DMS114 treated with DMSO at 0.1 percent for 48 hours (cell line): ENCODE measurements around the gene ETV3.

Source experiments
- DNase-seq: peaks from one replicate; lab custom pipeline; 2025; ENCODE audit not compliant: unreplicated experiment; lab: John Stamatoyannopoulos, UW

ETV3 gene

DNA sequence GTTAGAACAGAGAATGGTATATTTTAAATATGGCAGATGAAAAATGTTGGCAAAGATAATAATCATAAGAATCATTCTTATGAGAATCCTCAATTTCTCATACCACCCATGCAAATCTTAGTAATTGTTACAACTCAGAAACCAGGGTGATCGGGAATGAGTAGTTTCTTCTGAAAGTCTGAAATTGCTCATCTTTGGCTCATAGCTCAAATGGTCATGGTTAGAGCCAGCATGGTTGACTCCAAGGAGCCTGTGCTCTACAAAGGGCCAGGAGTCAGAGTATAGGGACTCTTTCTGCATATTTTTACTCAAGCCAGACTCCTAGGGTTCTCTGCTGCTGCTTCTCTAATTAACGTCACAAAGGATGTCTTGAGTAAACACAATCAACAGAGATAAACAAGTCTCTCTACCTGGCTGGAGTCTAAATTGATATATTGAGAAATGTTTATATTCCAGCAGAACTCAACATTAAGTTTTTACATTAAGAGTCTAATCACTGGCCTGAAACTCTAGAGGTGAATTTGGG, 1.9 kb upstream of the ETV3 start:
- DNase-seq, result no peak

GRCh38 chr1:157139052-157139715, 989 bp upstream of the ETV3 start:
- DNase-seq, result no peak

DNA sequence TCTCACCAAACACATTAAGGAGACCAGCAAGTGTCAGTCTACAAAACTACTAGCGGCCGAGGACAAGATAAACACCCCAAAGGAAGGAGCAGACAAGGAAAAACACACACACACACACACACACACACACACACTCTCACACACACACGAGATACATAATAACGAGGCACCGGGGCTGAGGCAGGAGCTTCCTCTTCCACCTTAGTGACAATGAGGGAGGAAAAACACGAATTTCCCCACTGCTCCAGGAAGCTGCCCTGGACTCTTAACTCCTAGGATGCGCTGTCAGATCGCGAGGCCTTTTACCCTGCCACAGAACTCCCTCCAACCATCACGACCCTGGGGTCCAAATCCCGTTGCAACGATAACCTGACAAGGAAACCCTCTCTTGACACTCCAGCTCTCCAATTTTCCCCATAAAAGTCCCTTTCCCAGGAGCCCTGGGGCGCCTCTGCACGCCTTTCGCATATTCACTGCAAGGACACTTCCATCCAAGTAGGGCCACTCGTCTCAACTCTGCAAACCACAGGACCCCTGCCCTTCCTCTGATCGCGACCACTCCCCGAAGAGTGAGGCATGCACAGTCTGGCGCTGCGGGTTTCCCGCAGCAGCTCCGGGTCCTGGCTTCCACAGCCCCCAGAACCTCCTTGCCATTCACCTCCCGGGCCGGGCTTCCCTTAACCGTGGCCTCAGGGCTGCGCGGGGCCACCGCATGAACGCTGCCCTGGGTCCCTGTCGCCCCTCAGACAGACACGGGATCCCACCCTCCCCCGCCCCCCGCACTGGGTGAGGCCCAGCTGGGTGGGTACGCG, 581 bp downstream of the ETV3 start:
- no peak for DNase-seq

DNA sequence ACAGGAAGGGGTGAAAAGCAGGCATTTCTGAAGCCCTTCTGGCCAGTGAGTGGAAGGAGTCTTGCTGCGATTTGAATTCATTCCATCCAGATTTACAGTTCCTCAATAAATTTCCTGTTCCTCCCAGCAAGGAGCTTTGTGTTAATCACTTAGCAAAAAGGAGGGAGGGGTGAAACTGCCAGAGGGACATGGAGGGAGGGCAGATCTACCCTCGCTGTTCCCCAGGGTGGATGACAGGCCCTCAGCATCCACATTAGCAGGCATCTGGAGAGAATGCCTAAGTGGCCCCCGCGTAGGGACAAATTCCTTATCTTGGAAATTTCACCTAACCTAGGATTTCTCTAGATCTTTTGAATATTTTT, 1.2 kb downstream of the ETV3 start:
- no peak for DNase-seq

- DNase-seq, result no peak
Observed at GRCh38 chr1:157136133-157136532, 2.1 kb downstream of the ETV3 start.

DNA sequence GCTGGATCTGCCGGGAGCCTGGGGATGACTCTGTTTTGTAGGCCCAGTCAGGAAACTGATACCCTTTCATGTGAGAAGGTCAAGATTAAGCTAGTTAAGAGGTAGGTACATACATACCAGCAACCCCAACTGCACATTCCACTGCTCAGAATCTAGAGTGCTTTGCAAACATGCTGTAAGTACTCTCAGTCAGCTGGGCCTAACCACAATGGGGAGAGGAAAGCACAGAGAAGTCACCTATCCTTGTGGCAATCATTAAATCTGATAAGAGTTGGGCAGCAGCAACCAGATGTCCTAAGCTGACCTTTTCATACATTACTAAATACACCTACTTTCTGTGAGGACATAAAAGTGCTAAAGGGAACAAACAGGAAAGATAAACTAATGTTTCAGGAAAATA, 2.5 kb downstream of the ETV3 start:
- DNase-seq, result no peak

GRCh38 chr1:157135070-157135469, 3.1 kb downstream of the ETV3 start:
- no peak for DNase-seq

DNA sequence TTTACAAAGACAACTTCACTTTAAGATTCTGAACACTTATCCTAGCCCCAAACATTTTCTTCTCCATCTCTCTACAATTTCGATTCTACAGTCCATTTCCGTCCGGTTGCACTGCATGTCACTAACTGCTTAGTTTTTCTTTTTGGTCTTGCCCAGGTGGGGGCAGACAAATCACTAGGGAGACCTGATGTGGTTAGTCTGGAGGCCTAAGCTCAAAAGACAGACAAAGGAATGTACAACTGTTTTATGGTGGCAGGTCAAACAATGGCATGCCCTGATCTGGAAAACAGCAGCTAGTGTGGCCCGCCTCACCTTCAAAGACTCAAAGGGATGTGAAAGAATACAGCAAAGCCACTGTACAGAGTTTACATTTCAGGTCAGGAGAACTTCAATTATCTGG, 3.8 kb downstream of the ETV3 start:
- no peak for DNase-seq

DNA sequence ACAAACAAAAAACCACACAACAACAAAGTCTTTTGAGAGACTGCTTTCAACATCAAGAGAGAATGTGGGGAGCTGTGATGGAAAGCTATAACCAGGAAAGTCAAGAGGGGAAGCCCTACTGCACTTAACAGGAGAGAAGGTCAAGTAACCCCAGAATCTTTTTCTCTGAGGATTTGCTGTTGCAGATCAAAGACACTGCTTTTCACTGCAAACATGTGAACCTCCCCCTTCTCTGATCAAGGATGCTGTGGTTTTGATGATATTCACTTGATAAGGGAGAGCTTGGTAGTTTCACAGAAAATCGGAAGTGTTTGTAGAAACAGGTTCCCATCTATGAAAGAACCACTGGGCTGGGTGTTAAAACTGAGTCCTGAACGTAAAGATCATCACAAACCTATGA, 4.8 kb downstream of the ETV3 start:
- no peak for DNase-seq

GRCh38 chr1:157132616-157133167, 5.5 kb downstream of the ETV3 start:
- no peak for DNase-seq

- no peak for DNase-seq
Observed at GRCh38 chr1:157132111-157132510, 6.1 kb downstream of the ETV3 start.

DNA sequence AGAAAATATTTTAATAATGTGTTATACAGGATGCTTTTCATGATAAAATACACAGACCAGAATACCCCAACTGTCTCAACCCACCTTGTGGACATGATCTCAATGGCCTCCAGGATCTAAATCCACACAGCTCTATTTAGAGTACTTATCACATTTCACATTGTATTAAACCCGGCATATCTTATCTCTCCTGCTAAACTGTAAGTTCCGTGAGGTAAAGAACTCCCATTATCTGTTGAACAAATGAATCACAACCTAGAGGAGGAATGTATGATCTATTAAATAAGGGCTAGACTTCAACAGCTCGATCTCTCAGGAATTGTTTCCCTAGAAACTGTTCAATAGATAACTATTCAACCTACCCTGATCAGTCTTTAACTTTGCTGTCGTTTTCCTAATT, 6.9 kb downstream of the ETV3 start:
- no peak for DNase-seq

- no peak for DNase-seq
Observed at GRCh38 chr1:157124855-157125254, 13.3 kb downstream of the ETV3 start.

DNA sequence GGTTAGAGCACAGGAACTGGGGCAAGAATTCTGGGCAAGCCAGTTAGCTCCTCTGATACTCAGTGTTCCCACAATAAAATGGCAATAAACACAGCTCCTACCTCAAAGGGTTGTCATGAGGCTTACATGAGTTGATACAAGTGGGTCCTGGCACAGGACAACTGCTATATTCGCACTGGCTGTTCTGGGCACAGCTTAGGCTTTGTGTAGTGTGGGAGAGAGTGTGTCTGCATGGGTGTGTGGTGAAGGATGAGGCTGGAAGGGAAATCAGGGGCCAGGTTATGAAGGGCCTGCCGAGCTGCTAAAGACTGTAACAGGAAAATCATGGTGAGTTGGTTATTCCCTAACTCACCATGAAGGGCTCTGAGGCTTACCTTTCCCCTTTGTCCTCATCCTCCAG, 18.7 kb downstream of the ETV3 start:
- no peak for DNase-seq

- no peak for DNase-seq
Observed at GRCh38 chr1:157119008-157119407, 19.2 kb downstream of the ETV3 start.

DNA sequence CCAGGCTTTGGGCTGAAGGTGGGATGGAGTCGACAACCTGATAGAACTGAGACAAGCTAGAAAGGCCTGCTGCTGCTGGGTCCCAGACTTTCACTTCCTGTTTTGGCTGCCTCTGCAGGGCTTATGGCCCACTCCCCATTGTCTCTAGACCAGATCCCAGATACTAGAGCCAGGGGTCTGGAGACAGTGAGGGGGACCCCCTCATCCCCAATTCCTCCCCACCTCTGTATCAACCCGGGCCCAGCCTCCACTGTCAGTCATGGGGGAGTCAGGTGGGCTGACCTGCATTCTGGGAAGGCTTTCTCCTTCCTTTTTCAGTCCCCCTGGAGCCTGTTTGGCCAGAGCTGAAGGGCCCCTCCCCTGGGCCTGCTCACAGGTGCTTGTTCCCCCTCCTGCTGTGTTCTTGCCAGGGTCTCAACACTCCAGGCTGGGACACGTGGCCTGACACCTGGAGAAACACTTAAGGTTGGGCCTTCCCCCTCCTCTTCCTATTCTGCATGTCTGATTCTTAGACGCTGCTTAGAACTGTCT, 20.6 kb downstream of the ETV3 start:
- no peak for DNase-seq

DNA sequence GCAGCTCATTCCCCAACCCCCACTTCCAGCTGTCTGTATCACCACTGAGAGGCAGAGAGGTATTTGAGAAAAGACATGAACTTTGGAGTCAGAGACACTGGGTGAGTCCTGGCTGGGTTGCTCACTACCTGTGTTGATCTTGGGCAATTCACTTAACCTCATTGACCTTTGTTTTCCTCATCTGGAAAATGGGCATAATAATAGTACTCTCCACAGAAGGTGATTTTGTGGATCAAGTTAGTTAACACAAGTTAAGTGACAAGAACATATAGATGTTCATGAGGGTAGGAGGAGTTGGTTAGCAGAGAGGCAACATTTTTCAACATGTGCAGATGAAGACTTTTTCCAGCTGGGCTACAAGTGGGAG, 21.5 kb downstream of the ETV3 start:
- no peak for DNase-seq

DNA sequence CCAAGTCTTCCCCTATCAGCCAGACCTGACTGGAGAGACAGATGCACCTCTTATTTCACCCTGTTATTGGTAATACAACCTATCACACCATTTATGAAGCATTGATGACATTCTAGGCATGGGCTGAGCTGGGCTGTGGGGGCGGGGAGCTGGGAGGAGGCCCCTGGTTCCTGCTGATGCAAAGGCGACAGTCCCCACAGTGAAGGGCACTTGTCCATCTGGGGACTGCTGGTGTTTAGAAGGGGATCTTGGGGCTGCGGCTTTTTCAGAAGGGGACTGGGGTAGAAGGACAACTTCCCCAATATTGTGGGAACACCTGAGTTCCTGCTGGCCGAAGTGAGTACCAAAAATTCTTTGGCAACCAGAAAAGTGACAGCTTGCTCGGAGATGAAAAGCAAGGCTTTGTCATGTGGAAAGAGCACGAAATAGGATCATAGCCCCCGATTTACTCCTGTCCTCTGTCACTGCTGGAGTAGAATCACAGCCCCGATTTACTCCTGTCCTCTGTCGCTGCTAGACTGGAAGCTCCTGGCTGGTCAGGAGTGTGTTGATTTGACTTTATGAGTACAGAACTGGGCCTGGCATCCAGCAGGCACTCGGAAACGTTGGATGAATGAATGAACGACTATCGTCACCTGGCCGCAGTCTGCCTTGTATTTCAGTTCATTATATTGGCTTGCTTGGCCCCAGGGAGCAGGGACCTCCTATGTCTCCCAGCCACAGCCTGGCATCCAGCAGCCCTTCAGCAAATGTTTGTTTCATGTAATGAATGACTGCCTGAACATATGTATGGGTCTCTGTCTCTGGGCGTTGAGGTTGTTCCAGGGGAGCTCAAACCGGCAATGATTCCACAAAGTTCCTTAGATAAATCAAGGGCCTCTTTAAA, 22.1 kb downstream of the ETV3 start:
- no peak for DNase-seq

DNA sequence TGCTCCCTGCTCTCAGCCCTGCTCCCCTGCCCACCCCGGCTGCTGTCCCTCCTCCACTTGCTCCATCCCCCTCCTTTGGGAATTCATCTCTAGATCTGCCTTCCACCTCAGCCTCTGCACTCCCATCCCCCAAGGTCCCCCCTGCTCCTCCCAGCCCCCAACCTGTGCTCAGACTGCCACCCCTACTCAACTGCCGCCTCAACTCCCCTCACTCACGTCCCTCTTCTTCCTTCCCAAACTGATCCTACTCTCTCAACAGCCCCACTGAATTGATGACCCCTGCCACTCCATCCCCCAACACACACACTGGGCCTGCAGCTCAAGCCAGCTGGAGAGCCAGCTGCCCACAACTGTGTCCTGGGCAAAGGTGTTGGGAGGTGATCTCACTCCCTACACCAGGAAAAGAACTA, 22.8 kb downstream of the ETV3 start:
- DNase-seq, result no peak

GRCh38 chr1:157114183-157115121, 23.7 kb downstream of the ETV3 start:
- no peak for DNase-seq
